Thyroid gland (tissue), 4 donors: Measurements from ENCODE around the gene SORCS2.

Experiments
- POLR2A ChIP-seq, 2 donors: fragments of 450-650 bp; IDR thresholded peaks; one replicate each; pipeline ENCODE4 v1.6.1; 2017; ENCODE audit warnings: antibody characterized with exemption in 2 of 2, mild to moderate bottlenecking in 2 of 2, moderate library complexity in 1 of 2
- TF ChIP-seq, protein P1 (sequence below), 6 experiments: fragments of 200-600 bp in 3 of 6; fragments of 450-650 bp in 3 of 6; sonication (generic) in 3 of 6; IDR thresholded peaks; one replicate each; pipeline ENCODE4 v1.5.1; 2016 to 2019; ENCODE audit warnings: antibody characterized with exemption in 6 of 6, mild to moderate bottlenecking in 2 of 6, inconsistent platforms in 1 of 6, moderate library complexity in 1 of 6

DNA sequence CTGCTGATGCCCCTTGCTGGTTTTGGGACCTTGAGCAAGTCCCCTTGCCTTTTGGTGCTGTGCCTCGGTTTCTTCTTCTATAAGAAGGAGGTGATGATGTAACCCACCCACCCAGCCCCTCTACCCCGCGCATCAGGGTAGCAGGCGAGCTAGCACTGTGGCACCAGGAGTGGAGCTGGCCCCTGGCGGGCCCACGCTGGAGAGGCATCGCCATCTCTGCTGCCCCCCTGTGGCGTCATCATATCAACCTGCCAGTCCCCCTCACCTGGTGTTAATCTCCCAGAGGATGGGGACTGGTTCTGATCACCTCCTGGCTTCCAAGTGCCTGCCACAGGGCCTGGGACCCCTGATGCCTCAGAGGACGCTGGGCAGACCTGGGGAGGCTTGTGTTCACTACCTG lies 6.3 kb upstream of the SORCS2 start:
- TF ChIP-seq, protein P1, sequence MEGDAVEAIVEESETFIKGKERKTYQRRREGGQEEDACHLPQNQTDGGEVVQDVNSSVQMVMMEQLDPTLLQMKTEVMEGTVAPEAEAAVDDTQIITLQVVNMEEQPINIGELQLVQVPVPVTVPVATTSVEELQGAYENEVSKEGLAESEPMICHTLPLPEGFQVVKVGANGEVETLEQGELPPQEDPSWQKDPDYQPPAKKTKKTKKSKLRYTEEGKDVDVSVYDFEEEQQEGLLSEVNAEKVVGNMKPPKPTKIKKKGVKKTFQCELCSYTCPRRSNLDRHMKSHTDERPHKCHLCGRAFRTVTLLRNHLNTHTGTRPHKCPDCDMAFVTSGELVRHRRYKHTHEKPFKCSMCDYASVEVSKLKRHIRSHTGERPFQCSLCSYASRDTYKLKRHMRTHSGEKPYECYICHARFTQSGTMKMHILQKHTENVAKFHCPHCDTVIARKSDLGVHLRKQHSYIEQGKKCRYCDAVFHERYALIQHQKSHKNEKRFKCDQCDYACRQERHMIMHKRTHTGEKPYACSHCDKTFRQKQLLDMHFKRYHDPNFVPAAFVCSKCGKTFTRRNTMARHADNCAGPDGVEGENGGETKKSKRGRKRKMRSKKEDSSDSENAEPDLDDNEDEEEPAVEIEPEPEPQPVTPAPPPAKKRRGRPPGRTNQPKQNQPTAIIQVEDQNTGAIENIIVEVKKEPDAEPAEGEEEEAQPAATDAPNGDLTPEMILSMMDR (IDR thresholded peaks at IDR 0.05) = peak in 2 of 6 experiments; percentile 22 to 35
- no peak for TF ChIP-seq POLR2A (IDR thresholded peaks at IDR 0.05)
